Gastrocnemius medialis (tissue), 4 donors: ENCODE results near the gene SH3RF1.

Experiments
- CTCF ChIP-seq, 5 experiments: fragments of 450-650 bp in 3 of 5; fragments of 200-600 bp in 2 of 5; sonication (generic) in 2 of 5; IDR thresholded peaks in 4 of 5; conservative IDR thresholded peaks in 1 of 5; 1 replicate in 4 of 5; 2 replicates in 1 of 5; pipeline ENCODE4 v1.5.1; 2016 to 2019; ENCODE audit warnings: antibody characterized with exemption in 5 of 5, mild to moderate bottlenecking in 3 of 5, moderate library complexity in 3 of 5
- POLR2A ChIP-seq, 2 donors: fragments of 450-650 bp; IDR thresholded peaks; one replicate each; pipeline ENCODE4 v1.6.1; 2017; ENCODE audit warnings: antibody characterized with exemption in 2 of 2, mild to moderate bottlenecking in 2 of 2, moderate library complexity in 2 of 2

DNA sequence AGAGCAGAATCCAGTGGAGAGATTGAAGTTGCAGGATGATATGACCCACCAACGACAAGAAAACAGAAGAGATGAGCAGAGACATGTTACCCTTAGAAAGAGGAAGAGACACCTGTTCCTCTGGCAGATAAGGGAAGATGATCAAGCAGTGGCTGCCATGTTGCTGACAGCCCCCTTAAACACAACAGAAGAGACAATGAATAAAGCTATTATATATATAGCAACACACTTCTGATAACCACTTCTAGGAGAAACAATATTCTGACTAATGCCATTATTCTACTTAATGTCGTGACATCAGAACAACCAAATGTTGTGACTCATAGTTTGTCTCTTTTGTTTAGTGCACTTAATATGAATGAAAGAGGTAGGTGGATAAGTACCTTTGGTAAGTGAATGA lies 44.9 kb downstream of the SH3RF1 start:
- TF ChIP-seq CTCF (IDR thresholded peaks at IDR 0.05 in 4 of 5, conservative IDR thresholded peaks at IDR 0.05 in 1 of 5) = no peak
- TF ChIP-seq POLR2A (IDR thresholded peaks at IDR 0.05) = no peak
